OCI-LY7 (cell line): ENCODE data around the gene RNF32. TPM values are rescaled to one million over a fixed set of nuclear protein-coding genes. Genes with fewer than 3 reads are reported as not detected.

Experiments
- BruUV-seq: library from RNA; stranded (reverse); fragments of 400-500 nt; replicated peaks from 2 replicates; lab custom pipeline; 2021; lab: Mats Ljungman, UMichigan
- CTCF ChIA-PET: fragments of 300-600 bp; sonication (Branson Sonifier 250); formaldehyde crosslinking; loops from one replicate; lab custom pipeline; 2022; ENCODE audit warnings: antibody characterized with exemption; ENCODE audit not compliant: unreplicated experiment; lab: Charles Lee
- POLR2A ChIA-PET: fragments of 300-600 bp; sonication (Branson Sonifier 250); formaldehyde crosslinking; loops from one replicate; lab custom pipeline; 2022; ENCODE audit warnings: antibody characterized with exemption; lab: Charles Lee
- DNase-seq: peaks from one replicate; pipeline ENCODE4 v3.0.0-alpha.2; 2015; ENCODE audit warnings: low spot score
- H2AFZ ChIP-seq: fragments of 200-600 bp; sonication (generic), shearing (Covaris generic); 2 replicates; pipeline ENCODE4 v1.6.1; 2014; ENCODE audit warnings: mild to moderate bottlenecking, antibody characterized with exemption, low read length, moderate library complexity
- H3K27ac ChIP-seq: fragments of 200-600 bp; sonication (generic); 2 replicates; pipeline ENCODE4 v1.5.1; 2014; ENCODE audit warnings: mixed run types, low read depth, mild to moderate bottlenecking, moderate library complexity, low read length, inconsistent platforms; ENCODE audit not compliant: poor library complexity, severe bottlenecking
- H3K36me3 ChIP-seq: fragments of 200-600 bp; sonication (generic); 2 replicates; pipeline ENCODE4 v1.6.1; 2014; ENCODE audit warnings: mild to moderate bottlenecking, antibody characterized with exemption, low read length, moderate library complexity, mixed read lengths; ENCODE audit not compliant: insufficient read depth
- H3K4me1 ChIP-seq: fragments of 200-600 bp; sonication (generic); 2 replicates; pipeline ENCODE4 v1.5.1; 2014; ENCODE audit warnings: mild to moderate bottlenecking, low read length; ENCODE audit not compliant: insufficient read depth, poor library complexity, severe bottlenecking
- H3K4me2 ChIP-seq: fragments of 200-600 bp; sonication (generic); 2 replicates; pipeline ENCODE4 v1.6.1; 2014; ENCODE audit warnings: mild to moderate bottlenecking, low read length
- H3K4me3 ChIP-seq: fragments of 200-600 bp; sonication (generic); 2 replicates; pipeline ENCODE4 v1.5.1; 2014; ENCODE audit warnings: mild to moderate bottlenecking, low read depth, low read length; ENCODE audit not compliant: poor library complexity, severe bottlenecking
- H3K79me2 ChIP-seq: fragments of 200-600 bp; sonication (generic); 2 replicates; pipeline ENCODE4 v1.6.1; 2016; ENCODE audit warnings: low read depth, mild to moderate bottlenecking, low read length, moderate library complexity, mixed read lengths; ENCODE audit not compliant: insufficient read depth
- H3K9me2 ChIP-seq: fragments of 200-600 bp; sonication (generic); 2 replicates; pipeline ENCODE4 v1.6.1; 2016; ENCODE audit warnings: mild to moderate bottlenecking, low read length, mixed read lengths; ENCODE audit not compliant: insufficient read depth
- H3K9me3 ChIP-seq: fragments of 200-600 bp; sonication (generic); 2 replicates; pipeline ENCODE4 v1.6.1; 2014; ENCODE audit warnings: mild to moderate bottlenecking, mixed run types, low read length, mixed read lengths
- H4K20me1 ChIP-seq: fragments of 200-600 bp; sonication (generic); 2 replicates; pipeline ENCODE4 v1.6.1; 2014; ENCODE audit warnings: mild to moderate bottlenecking, antibody characterized with exemption, low read length, moderate library complexity, mixed read lengths; ENCODE audit not compliant: insufficient read depth
- CTCF ChIP-seq: fragments of 200-600 bp; sonication (generic); conservative IDR thresholded peaks from 2 replicates; pipeline ENCODE4 v1.5.1; 2014; ENCODE audit warnings: mild to moderate bottlenecking, antibody characterized with exemption, low read length, moderate library complexity, mixed read lengths
- EZH2phosphoT487 ChIP-seq: fragments of 200-600 bp; sonication (generic); IDR thresholded peaks from 2 replicates; pipeline ENCODE4 v1.6.1; 2018; ENCODE audit warnings: low read depth, borderline replicate concordance, mild to moderate bottlenecking, mixed run types, antibody characterized with exemption, low read length, moderate library complexity, mixed read lengths
- intact Hi-C: fragments of 100-400 bp; cut with micrococcal nuclease; formaldehyde crosslinking; loops from one replicate; pipeline ENCODE4 v1.10.0; 2022; ENCODE audit not compliant: unreplicated experiment
- total RNA-seq, 2 experiments: library from RNA; depleted of rRNA in 1 of 2; stranded (reverse); fragments of >200 nt in 1 of 2; shearing (Covaris generic) in 1 of 2; gene quantifications; 2 replicates each; pipeline ENCODE4 v1.2.3, GENCODE V29; 2014 to 2022

The RNF32 gene
- total RNA-seq, 2 experiments from 2014 or later: 3.2 to 3.9 TPM

- Histone ChIP-seq H3K27ac (no peak overlapping the region), H3K4me3 (no peak overlapping the region), H3K36me3 (no peaks in the 10 kb centered on the region), H3K9me2 (no peaks in the 10 kb centered on the region), H3K9me3 (no peaks in the 10 kb centered on the region), H3K4me2 (no peak overlapping the region), H3K79me2 (no peaks in the 10 kb centered on the region), H4K20me1 (no peaks in the 10 kb centered on the region), H2AFZ (no peak overlapping the region), H3K4me1 (no peaks in the 10 kb centered on the region)
- no peak for DNase-seq
- BruUV-seq: no TSS peak
- intact Hi-C loops: no loop called here
- ChIA-PET CTCF (no interaction called here), POLR2A (no interaction called here)
- no peak for TF ChIP-seq EZH2phosphoT487
- no peak for TF ChIP-seq CTCF
Observed at GRCh38 chr7:156604836-156605695, 35.5 kb upstream of the RNF32 start.

GRCh38 chr7:156606135-156606534 is 34.4 kb upstream of the RNF32 start:
- POLR2A ChIA-PET: interaction anchor here (0.6 kb wide), 1 partner anchor 281 kb away, joined by 3 read pairs; no protein-coding TSS in a partner anchor
- H4K20me1 ChIP-seq: no peaks in the 10 kb centered on the region
- no peak overlapping the region for H2AFZ ChIP-seq
- H3K27ac ChIP-seq: no peak overlapping the region
- no peaks in the 10 kb centered on the region for H3K79me2 ChIP-seq
- CTCF ChIA-PET: no interaction called here
- no peak overlapping the region for H3K4me3 ChIP-seq
- intact Hi-C loops: no loop called here
- no peaks in the 10 kb centered on the region for H3K4me1 ChIP-seq
- no TSS peak for BruUV-seq
- H3K9me2 ChIP-seq: no peaks in the 10 kb centered on the region
- no peak for TF ChIP-seq CTCF
- no peaks in the 10 kb centered on the region for H3K9me3 ChIP-seq
- H3K36me3 ChIP-seq: no peaks in the 10 kb centered on the region
- no peak overlapping the region for H3K4me2 ChIP-seq
- no peak for DNase-seq

GRCh38 chr7:156606691-156607331 is 33.8 kb upstream of the RNF32 start:
- H3K4me1 ChIP-seq: no peaks in the 10 kb centered on the region
- no peaks in the 10 kb centered on the region for H3K9me3 ChIP-seq
- no peak overlapping the region for H2AFZ ChIP-seq
- TF ChIP-seq EZH2phosphoT487 (no peak), CTCF (no peak)
- no peak overlapping the region for H3K4me3 ChIP-seq
- DNase-seq: no peak
- no peaks in the 10 kb centered on the region for H4K20me1 ChIP-seq
- no peak overlapping the region for H3K4me2 ChIP-seq
- no peaks in the 10 kb centered on the region for H3K79me2 ChIP-seq
- no peaks in the 10 kb centered on the region for H3K36me3 ChIP-seq
- ChIA-PET POLR2A (no interaction called here), CTCF (interaction anchor here (0.6 kb wide), 2 partner anchors 35 to 1938 kb away, joined by 3 to 4 read pairs; no protein-coding TSS in a partner anchor)
- BruUV-seq: no TSS peak
- H3K9me2 ChIP-seq: no peaks in the 10 kb centered on the region
- H3K27ac ChIP-seq: no peak overlapping the region
- intact Hi-C loops: no loop called here
